Limb (tissue), 2 donors: ENCODE data around the gene C2CD5.
"Not testable (repeated sequence)": the region's sequence is repeated elsewhere in the genome, so short reads cannot be mapped to it uniquely, and the experiment has no call there.

ENCODE experiments used
- DNase-seq, 2 donors: peaks; one replicate each; pipeline ENCODE4 v3.0.0-alpha.2; 2016; ENCODE audit errors: extremely low spot score in 2 of 2

C2CD5 gene

GRCh38 chr12:22480814-22481213 is 63.5 kb downstream of the C2CD5 start:
- not testable (repeated sequence) for DNase-seq

DNA sequence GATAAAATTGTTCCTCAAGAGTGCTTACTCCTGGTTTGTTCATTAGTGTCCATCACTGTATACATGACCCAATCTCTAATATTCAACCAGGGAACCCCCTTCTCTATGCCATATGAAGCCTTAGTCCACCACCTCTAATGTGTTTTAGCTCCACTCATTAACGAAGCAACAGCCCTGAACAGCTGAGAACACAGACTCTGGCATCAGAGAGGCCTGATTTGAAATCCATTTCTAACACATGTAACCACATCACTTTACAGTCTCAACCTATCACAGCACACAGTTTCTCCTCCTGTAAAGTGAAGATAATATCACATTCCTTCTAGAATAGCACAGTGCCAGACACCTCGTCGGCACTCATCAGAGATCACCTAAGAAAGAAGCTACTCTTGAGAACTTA is 64.3 kb downstream of the C2CD5 start:
- no peak for DNase-seq

- DNase-seq, result no peak
These were observed 66.5 kb downstream of the C2CD5 start for GRCh38 chr12:22477894-22478287.

DNA sequence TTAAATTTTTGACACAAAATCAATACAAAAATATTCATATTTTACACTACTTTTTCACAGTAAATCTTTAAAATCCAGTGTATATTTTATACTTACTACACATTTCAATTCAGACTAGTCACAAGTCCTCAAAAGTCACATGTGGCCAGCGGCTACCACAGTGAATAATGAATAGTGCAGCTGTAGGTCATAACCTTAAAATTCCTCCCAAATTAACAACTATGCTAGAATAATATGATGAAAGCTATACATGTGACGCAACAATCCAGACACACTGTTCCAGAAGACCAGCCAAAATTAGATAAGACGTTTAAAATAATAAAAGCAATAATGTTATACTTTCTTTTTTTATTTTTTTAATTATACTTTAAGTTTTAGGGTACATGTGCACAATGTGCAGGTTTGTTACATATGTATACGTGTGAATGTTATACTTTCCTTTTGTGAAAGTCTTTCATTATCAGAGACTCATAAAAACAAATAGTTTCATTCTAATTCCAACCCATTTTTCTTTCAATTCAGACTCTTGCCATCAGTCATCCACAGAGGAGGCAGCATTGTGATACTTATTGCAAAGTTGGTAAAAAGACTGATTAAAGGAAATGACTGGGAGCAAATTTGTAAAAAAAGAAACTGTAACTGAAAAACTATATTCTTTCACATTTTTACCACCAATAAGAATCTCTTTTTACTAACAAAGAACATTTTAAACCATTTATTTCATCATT is 67.0 kb downstream of the C2CD5 start:
- no peak for DNase-seq

GRCh38 chr12:22476133-22476532 is 68.2 kb downstream of the C2CD5 start:
- no peak for DNase-seq

DNA sequence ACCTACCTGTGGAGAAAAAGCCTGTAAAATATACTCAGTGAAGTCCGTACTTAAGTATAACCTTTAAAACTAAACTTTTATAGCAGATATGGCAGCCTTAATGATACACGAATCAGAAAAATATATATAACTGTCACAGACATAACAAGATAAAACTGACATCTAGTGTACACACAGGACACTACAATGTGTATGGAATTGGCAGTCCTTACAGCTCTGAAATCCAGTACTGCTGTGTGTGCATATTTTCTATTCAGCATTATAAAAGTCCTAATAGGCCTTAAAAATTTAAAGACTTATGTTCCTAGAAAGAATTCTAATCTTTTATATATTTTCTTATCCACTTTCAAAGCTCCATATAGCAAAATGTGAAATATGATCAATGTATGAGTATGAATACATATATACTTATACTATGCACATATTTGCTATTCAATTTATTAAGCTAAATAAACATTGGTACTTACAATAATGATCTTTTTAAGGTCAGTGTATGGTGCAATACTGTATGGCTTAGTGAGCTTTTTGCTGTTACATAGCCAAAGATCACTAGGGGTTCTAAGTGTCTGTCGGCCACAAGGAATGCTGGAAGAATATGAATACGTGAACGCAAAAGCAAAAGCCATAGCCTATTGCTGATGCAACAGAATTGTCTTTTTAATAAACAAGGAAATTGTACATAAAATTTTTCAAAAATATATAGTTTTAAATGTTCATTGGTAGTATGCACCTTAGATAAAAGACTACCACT is 69.2 kb downstream of the C2CD5 start:
- no peak for DNase-seq

DNA sequence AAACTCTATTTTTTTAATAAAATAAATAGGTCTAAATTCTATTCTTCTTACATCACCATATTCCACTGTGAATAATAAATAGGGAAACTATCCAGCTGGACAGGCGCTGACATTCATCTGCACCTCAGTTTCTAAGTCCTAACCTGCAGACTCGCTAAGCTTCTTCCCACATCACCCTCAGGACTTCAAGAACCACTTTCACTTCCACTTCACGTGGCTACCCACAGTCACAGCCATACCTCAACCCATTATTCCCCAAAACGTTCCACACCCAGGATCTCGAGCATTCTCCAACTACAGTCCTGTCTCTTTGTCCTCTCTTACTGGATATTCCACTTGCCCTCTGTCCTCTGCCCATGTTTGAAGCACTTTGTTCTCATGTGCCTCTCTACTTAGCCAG is 71.1 kb downstream of the C2CD5 start:
- no peak for DNase-seq

- no peak for DNase-seq
These were observed 77.2 kb downstream of the C2CD5 start for GRCh38 chr12:22467190-22467589.

DNA sequence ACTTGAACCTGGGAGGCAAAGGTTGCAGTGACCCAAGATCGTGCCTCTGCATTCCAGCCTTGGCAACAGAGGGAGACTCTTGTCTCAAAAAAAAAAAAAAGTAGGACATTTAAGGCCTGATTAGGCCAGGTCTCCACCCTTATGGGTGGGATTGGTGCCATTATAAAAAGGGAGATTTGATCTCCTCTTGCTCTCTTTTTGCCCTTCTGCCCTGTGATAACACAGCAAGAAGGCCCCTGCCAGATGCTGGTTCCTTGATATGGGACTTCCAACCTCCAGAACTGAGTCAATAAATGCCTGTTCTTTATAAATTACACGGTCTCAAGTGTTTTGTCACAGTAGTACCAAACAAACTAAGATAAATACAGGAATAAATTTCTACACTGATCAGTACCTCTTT is 81.0 kb downstream of the C2CD5 start:
- no peak for DNase-seq

- DNase-seq, result no peak
These were observed 82.6 kb downstream of the C2CD5 start for GRCh38 chr12:22461786-22462185.

GRCh38 chr12:22459838-22460490 is 84.4 kb downstream of the C2CD5 start:
- DNase-seq, result peak in 1 of 2 donors; percentile 77

DNA sequence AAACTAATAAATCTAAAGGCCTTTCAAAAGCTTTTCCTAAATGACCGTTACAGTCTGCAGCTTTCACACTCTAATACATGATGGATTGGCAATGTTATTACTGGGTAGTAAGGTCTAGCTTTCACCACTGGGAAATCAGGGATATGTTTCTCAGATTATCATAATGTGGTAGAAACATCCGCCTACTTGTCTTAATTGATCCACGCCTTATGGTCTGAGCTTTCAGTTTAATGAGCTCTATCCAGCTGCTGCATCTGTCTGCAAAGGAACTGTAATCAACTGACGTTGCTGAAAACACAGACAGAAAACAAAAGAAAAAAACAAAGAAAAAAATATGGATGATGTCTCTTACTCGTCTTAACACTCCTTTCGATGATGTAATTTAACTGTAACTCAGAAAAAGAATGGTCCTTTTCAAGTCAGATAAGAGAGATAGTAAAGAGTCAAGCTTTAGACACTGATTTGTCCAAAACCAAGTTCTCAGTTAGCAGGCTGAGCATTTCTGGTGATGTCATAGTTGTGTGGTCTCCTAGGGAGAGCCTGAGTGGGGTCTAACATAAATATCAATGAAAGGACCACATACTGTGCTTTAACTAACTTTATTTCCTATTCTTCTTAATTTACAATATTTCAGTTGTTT is 85.9 kb downstream of the C2CD5 start:
- no peak for DNase-seq

- no peak for DNase-seq
These were observed 87.3 kb downstream of the C2CD5 start for GRCh38 chr12:22457085-22457484.

DNA sequence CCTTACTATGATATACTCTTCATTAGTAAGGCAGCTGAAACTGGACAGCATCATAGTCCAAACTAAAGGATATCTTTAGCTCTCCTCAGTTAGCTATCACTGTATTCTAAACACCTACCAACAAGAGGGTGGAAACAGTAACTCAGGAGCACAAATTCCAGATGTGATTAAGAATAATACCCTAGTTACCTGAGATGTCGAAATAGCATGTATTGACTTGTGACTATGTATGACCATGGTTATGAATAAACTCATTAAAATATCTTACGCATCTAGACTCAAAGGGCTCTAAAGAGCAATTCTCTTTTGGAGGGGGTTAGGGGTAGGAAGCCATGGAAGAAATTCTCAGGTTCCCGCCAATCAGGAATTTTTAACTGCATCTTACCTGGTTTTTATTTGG is 90.8 kb downstream of the C2CD5 start:
- no peak for DNase-seq

- DNase-seq, result peak in 1 of 2 donors; percentile 43
These were observed 97.1 kb downstream of the C2CD5 start for GRCh38 chr12:22447223-22447622.

- DNase-seq, result not testable (repeated sequence)
These were observed 100.1 kb downstream of the C2CD5 start for GRCh38 chr12:22444317-22444665.

- peak; percentile 66 to 78 for DNase-seq
These were observed 100.7 kb downstream of the C2CD5 start for GRCh38 chr12:22443379-22444316.

GRCh38 chr12:22437031-22437806 is 107.1 kb downstream of the C2CD5 start:
- DNase-seq, result peak in 1 of 2 donors; percentile 53

DNA sequence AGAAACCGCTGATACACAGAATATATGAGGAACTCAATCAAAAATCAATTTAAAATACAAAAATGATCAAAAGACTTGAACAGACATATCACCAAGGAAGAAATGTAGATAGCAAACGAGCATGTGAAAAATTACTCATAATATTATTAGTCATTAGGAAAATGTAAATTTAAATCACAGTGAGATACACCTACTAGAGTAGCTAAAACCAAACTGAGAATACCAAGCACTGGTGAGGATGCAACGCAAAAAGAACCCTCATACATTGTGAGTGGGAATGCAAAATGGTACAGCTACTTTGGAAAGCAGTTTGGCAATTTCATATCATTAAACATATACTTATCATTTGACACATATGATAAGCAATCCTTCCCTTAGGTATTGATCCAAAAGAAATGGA is 108.8 kb downstream of the C2CD5 start:
- no peak for DNase-seq

GRCh38 chr12:22431693-22432251 is 112.6 kb downstream of the C2CD5 start:
- no peak for DNase-seq
